ENCODE measurements around the gene KRTAP8-1. TPM values are rescaled to one million over a fixed set of nuclear protein-coding genes. Genes with fewer than 3 reads are reported as not detected.

The KRTAP8-1 gene, protein sequence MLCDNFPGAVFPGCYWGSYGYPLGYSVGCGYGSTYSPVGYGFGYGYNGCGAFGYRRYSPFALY
- total RNA-seq (2013; cell fraction: nucleolus; rRNA removed), result not detected in 2 replicates
- total RNA-seq (2014; rRNA removed), result not detected in 2 replicates
- not detected in 2 replicates for total RNA-seq (2014; rRNA removed; fragmentation: Illumina TruSeq; extraction: Trizol)
- total RNA-seq (2021), result not detected in 2 replicates
- polyA plus RNA-seq (2011; ENCODE audit: low read depth), result not detected
- not detected in 2 replicates for polyA plus RNA-seq (2011; rRNA removed)
- not detected in 2 replicates for polyA plus RNA-seq (2011; cell fraction: cytosol; rRNA removed)
- not detected in 2 replicates for polyA plus RNA-seq (2011; cell fraction: nucleus; rRNA removed)
- polyA plus RNA-seq (2012), result not detected in 2 replicates
- not detected in 2 replicates for polyA plus RNA-seq (2014; fragmentation: Illumina TruSeq; extraction: Trizol)
- polyA plus RNA-seq (2014; fragmentation: Nextera tagmentation; extraction: Ambion mirVana), result not detected
- polyA plus RNA-seq (2014; rRNA removed), result not detected in 2 replicates
- not detected for polyA plus RNA-seq (2016; fragmentation: Nextera tagmentation; extraction: Ambion mirVana)
- not detected in 2 replicates for polyA minus RNA-seq (2011; rRNA and poly(A)+ RNA removed)
- polyA minus RNA-seq (2011; cell fraction: cytosol; rRNA and poly(A)+ RNA removed), result not detected in 2 replicates
- not detected in 2 replicates for polyA minus RNA-seq (2011; cell fraction: nucleus; rRNA and poly(A)+ RNA removed)
- Bru-seq, nascent RNA, result not detected
- not detected for BruChase-seq, experiment 1, labeled RNA remaining after a 6-hour chase
- not detected for BruChase-seq, experiment 2, labeled RNA remaining after a 2-hour chase
- long read RNA-seq, experiment 1, result 0 reads
- long read RNA-seq, experiment 2, result 0 reads

DNA sequence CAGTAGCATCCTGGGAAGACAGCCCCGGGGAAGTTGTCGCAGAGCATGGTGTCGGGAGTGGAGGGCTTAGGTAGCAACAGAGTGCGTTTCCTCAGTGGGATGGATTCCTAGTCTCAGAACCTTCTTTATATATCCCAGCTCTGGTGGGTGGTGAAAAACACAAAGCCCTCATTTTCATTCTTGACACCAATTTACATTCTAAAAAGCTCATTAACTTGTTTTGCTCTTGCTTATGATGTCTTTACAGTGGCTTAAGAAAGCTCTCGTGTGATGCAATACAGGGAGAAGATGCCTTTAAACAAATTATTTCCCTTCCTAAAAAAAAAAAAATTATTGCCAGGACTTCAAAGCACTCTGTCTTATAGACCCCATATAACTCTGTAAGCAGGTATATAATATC is at the start of gene KRTAP8-1:
TSS of gene KRTAP8-1 (minus strand) at position 101 of the 400 bp plus-strand sequence. CDS start at position 47, 54 bp downstream.
- in situ Hi-C loops (cut with MboI), result no loop called here
- no peak within 1 kb of the TSS for H3K9ac ChIP-seq (ENCODE audit: control insufficient read depth, insufficient read depth, low read length)
- no peaks in the 10 kb centered on the region for H3K36me3 ChIP-seq (ENCODE audit: control insufficient read depth in 2 of 2, insufficient read depth in 2 of 2, low read length in 1 of 2)
- H3K27me3 ChIP-seq (replicated peaks in 1 of 2; ENCODE audit: control insufficient read depth in 2 of 2, insufficient read depth in 2 of 2, low read length in 1 of 2), result no peaks in the 10 kb centered on the region; a peak in 1 of 4 replicates
- H3K4me3 ChIP-seq, result no peak within 1 kb of the TSS
- FAIRE-seq (no peak), ATAC-seq (no peak), DNase-seq (ENCODE audit: low read depth, low spot score) (no peak)
- BruUV-seq (replicated peaks), result no TSS peak
- H3K9me3 ChIP-seq (replicated peaks; ENCODE audit: control insufficient read depth, insufficient read depth, low read length), result no peaks in the 10 kb centered on the region; the same call in 2 of the 3 replicates
- intact Hi-C loops (cut with micrococcal nuclease; ENCODE audit: unreplicated experiment), result no loop called here
- no peaks in the 10 kb centered on the region for H4K20me1 ChIP-seq (ENCODE audit: control insufficient read depth, insufficient read depth)
- POLR2A ChIA-PET, result no interaction called here
- SMC1A ChIA-PET (ENCODE audit: uncharacterized antibody, unreplicated experiment), result no interaction called here
- 0% methylated on average over 5 of the region's 5 CpGs for WGBS (ENCODE audit: insufficient coverage, insufficient replicate concordance, low lambda C conversion rate, missing lambda C conversion rate)
- RAD21 ChIA-PET (ENCODE audit: unreplicated experiment), result interaction anchor here (0.5 kb wide), 1 partner anchor 273 kb away, joined by 3 read pairs; no protein-coding TSS in a partner anchor
- H3K4me1 ChIP-seq (ENCODE audit: control insufficient read depth, insufficient read depth, low read length), result no peaks in the 10 kb centered on the region
- no peak within 1 kb of the TSS for H3K27ac ChIP-seq (ENCODE audit: control insufficient read depth, insufficient read depth)
- no peak within 1 kb of the TSS for H3K4me2 ChIP-seq (ENCODE audit: control insufficient read depth, insufficient read depth)
- no peak within 1 kb of the TSS for H2AFZ ChIP-seq (ENCODE audit: control insufficient read depth, low read depth, low read length)
- H3K79me2 ChIP-seq (ENCODE audit: control insufficient read depth, insufficient read depth, low read length), result no peaks in the 10 kb centered on the region
- CTCF ChIA-PET, result interaction anchor here (0.5 kb wide), 1 partner anchor 349 kb away, joined by 3 read pairs; no protein-coding TSS in a partner anchor
- no peak for TF ChIP-seq RBBP5 (conservative IDR thresholded peaks at IDR 0.05)
- TF ChIP-seq, protein P1, sequence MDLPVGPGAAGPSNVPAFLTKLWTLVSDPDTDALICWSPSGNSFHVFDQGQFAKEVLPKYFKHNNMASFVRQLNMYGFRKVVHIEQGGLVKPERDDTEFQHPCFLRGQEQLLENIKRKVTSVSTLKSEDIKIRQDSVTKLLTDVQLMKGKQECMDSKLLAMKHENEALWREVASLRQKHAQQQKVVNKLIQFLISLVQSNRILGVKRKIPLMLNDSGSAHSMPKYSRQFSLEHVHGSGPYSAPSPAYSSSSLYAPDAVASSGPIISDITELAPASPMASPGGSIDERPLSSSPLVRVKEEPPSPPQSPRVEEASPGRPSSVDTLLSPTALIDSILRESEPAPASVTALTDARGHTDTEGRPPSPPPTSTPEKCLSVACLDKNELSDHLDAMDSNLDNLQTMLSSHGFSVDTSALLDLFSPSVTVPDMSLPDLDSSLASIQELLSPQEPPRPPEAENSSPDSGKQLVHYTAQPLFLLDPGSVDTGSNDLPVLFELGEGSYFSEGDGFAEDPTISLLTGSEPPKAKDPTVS (IDR thresholded peaks at IDR 0.05; ENCODE audit: low read depth, low read length), result no peak
- no peak for TF ChIP-seq RCOR1 (conservative IDR thresholded peaks at IDR 0.05; ENCODE audit: low read depth, low read length)
- no peak for TF ChIP-seq POLR2AphosphoS5 (IDR thresholded peaks at IDR 0.05; ENCODE audit: low read length)
- TF ChIP-seq, protein P2, sequence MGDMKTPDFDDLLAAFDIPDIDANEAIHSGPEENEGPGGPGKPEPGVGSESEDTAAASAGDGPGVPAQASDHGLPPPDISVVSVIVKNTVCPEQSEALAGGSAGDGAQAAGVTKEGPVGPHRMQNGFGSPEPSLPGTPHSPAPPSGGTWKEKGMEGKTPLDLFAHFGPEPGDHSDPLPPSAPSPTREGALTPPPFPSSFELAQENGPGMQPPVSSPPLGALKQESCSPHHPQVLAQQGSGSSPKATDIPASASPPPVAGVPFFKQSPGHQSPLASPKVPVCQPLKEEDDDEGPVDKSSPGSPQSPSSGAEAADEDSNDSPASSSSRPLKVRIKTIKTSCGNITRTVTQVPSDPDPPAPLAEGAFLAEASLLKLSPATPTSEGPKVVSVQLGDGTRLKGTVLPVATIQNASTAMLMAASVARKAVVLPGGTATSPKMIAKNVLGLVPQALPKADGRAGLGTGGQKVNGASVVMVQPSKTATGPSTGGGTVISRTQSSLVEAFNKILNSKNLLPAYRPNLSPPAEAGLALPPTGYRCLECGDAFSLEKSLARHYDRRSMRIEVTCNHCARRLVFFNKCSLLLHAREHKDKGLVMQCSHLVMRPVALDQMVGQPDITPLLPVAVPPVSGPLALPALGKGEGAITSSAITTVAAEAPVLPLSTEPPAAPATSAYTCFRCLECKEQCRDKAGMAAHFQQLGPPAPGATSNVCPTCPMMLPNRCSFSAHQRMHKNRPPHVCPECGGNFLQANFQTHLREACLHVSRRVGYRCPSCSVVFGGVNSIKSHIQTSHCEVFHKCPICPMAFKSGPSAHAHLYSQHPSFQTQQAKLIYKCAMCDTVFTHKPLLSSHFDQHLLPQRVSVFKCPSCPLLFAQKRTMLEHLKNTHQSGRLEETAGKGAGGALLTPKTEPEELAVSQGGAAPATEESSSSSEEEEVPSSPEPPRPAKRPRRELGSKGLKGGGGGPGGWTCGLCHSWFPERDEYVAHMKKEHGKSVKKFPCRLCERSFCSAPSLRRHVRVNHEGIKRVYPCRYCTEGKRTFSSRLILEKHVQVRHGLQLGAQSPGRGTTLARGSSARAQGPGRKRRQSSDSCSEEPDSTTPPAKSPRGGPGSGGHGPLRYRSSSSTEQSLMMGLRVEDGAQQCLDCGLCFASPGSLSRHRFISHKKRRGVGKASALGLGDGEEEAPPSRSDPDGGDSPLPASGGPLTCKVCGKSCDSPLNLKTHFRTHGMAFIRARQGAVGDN (IDR thresholded peaks at IDR 0.05), result no peak
- no peak for TF ChIP-seq CEBPB (IDR thresholded peaks at IDR 0.05; ENCODE audit: borderline replicate concordance in 1 of 2, low read depth in 2 of 2, low read length in 2 of 2)
- no peak for TF ChIP-seq MYB (IDR thresholded peaks at IDR 0.05; ENCODE audit: borderline replicate concordance, low read depth, low read length)
- TF ChIP-seq NFYA (IDR thresholded peaks at IDR 0.05; ENCODE audit: borderline replicate concordance, low read depth, low read length), result no peak
- no peak for TF ChIP-seq YY1 (IDR thresholded peaks at IDR 0.05; ENCODE audit: low read depth, low read length)
- TF ChIP-seq CBX3 (IDR thresholded peaks at IDR 0.05; ENCODE audit: borderline replicate concordance, low read depth), result no peak
- no peak for TF ChIP-seq TCF3 (IDR thresholded peaks at IDR 0.05; ENCODE audit: borderline replicate concordance, insufficient read depth, low read depth, low read length)
- no peak for TF ChIP-seq CBFB (IDR thresholded peaks at IDR 0.05; ENCODE audit: low read depth)
- TF ChIP-seq SMC3 (IDR thresholded peaks at IDR 0.05; ENCODE audit: borderline replicate concordance, low read length), result no peak
